ENCODE results near the gene VSTM2L.
"Not testable (repeated sequence)": the region's sequence is repeated elsewhere in the genome, so short reads cannot be mapped to it uniquely, and the experiment has no call there.

Gene VSTM2L

DNA sequence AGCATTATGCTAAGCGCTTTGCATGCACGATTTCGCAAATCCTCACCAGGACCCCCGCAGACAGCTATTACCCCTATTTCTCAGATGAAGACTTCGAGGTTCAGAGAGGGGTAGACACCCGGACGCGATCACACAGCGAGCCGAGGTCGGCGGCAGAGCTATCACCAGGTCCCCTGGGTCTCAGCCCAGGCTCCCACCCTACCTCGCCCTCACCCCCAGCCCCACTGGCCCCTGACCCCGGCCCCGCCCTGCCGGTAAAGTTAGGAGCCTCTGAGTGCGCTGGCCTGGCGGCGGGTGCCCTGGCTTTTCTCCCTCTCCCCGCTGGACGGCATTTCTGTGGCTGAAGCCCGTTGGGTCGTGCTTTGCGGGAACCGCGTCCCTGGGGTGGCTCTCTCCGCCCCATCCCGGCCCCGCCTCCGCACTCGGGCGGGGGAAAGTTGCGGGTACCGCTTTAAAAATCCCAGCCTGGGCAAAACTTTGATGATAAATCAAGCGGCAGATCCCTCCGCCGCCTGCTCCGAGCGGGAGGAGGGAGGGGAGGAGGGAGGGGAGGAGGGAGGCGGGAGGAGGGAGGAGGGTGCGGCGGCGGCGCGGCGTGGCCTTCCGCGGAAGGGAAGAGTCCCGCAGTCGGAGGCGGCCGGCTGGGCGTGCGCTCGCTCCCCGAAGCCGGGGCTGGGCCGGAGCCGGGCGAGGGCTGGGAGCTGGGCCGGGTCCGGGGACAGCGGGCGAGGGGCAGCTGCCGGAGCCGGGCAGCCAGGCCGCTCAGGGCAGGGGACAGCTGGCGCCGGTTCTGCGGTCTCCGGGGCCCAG lies at the start of gene VSTM2L:
VSTM2L (plus strand) TSS at position 624 of the 810 bp plus-strand sequence. CDS start 224 bp downstream, outside the sequence.
- DNase-seq: no peak

GRCh38 chr20:37853823-37854375 lies 49.0 kb upstream of the VSTM2L start:
- no peak for DNase-seq

DNA sequence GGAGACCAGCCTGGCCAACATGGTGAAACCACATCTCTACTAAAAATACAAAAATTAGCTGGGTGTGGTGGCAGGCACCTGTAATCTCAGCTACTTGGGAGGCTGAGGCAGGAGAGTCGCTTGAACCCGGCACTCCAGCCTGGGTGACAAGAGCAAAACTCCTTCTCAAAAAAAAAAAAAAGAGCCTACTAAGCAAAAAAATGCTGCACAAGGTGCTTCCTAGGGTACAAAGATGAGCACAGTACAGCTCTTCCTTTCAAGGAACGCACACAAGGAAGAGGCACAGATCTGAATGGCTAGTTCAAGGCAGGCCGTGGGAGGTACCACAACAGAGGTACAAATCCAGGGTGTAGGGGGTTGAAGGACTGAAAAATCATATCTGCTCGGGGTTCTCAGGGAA lies 46.9 kb upstream of the VSTM2L start:
- DNase-seq: not testable (repeated sequence)

DNA sequence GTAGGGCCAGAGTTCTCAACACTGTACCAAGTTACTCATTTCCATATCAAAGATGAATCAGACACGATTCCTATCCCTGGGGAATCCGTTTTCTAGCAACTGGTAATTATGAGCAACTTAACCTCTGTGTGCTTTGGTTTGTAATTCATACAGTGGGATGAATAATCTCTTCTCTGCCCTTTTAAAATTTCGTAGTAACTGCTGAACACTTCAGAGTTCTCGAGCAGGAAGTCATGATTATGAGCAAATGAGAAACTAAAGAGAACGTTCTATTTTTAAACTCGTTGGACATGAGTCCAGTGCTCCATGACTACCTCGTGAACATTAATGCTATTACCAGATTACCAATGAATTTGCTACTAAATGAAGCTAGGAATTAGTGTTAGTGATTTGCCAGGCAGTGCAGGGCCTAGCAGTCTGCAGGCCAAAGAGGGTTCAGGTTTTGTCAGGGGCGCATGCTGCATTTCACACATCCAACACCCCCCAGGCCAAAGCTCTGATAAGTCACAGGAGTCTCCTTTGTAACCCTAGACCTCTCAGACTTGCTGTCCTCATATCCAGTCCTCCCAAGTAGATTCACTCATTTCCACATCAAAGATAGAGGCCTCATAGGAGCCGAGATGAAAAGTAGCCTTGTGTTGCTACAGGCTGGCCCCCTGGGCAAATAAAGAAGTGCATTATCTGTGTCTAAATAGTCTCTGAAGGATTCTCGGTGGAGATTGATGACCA lies 45.8 kb upstream of the VSTM2L start:
- no peak for DNase-seq

DNA sequence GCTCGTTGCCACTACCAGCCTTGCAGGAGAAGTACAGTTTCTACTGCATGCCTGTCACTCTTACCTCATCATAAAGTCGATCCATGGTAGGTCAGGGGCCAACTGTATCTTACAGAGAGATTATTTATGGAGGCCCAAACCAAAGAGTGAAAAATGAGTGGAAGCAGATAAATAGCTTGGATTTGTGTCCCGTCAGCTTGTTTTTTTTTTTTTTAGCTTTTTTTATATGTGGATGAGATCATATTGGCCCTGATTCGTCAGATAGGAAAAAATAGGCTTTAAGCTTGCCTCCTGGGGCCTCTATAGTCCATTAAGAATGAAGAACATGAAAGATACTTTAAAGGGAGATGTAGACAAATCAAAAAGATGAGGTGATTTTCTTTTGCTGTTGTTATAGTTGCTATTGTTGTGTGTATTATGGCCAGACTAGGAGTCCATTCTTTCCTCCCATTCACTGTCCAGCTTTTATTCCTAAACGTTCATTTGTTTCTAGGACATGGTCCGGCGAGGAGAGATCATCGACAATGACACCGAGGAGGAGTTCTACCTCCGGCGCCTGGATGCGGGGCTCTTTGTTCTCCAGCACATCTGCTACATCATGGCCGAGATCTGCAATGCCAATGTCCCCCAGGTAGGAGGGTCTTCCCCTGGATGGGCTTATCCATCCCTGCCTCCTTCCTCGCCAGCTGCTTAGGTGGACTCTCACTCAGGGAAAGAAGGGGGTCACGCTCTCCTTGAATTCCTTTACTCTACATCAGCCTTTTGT lies 43.3 kb upstream of the VSTM2L start:
- no peak for DNase-seq

GRCh38 chr20:37863289-37863688 lies 39.6 kb upstream of the VSTM2L start:
- DNase-seq: no peak

- DNase-seq: no peak
Measured at GRCh38 chr20:37864298-37864697, 38.6 kb upstream of the VSTM2L start.

GRCh38 chr20:37866051-37866450 lies 36.9 kb upstream of the VSTM2L start:
- no peak for DNase-seq

DNA sequence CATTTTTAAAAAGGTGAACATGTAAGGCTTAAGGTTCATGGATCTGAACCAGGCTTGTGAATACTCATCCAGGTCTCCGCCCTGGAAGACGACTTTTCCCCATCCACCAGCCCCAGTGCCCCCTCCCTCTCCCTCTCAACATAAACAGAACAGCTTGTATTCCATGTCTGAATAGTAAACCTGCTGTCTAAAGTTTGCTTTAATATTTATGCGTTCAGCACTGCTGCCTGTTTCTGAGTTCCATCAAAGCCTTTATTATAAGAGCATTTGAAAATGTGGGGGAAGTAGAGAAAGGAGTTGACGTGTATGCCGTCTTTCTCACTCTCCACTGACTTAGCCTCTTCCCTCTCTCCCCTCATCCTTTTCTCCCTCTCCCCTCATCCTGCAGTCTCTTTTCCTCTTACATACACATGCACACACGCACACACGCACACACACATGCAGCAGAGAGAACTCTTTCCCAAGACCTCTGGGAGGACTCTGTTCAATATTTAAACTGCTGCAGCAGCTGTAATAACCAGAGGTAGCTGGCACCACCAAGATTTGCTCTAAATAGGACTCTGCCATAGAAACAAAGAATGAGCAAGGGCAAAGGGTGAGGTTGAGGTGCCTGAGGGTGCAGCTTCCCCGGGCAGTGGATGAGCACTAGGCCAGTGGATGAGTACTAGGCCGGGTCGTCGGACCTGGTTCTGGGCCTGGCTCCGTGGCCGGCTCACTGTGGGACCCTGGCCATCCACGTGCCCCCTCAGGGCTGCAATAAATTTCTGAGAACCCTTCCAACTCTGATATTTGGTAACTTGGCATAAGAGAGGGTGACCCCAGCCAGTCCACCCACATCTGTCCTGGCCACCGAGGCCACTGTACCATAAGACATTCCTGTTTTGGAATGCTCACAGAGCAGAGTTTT lies 35.4 kb upstream of the VSTM2L start:
- DNase-seq: no peak

DNA sequence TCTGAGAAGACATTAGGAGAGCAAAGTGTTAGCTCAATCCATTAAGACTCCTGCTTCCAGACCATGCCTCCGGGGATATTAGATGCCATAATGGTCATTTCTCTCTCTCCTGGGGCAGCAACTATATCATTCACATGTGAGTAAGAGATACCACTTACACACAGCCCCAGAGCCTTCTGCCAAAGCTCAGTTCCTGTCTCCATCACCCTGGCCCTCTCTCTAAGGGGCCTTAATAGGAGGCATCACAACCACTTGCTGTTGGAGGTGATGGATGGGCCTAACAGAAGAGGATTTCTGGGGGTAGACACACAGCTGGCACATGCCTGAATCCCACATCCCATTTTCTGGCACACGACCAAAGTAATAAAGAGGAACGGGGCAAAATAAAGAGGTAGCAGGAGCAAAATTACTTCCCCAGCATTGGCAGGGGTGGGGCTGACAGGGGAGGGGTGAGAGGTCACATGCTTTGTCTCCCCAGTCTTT lies 34.0 kb upstream of the VSTM2L start:
- no peak for DNase-seq

DNA sequence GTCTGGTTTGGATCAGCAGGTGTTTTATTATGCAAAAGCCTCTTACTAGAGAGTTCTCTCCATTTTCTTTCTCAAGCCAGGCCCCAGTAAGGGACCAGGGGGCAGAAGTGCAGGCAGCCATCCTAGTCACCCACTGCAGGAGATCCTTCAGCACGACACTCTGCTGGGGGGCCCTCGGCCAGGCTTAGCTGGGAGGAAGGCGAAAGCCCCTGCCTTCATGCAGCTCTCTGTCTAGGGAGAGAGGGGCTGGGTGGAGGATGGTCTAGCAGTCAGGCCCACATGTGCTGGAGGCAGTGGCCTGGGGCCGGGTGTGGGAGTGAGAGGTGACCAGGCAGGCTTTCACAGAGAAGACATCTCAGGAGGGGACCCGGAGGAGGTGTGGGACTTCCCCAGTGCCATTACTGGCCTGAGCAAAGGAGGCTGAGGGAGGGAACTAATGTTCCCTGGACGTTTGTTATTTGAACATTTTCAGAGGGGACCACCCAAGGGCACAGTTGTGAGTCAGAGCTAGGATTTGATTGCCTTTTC lies 33.5 kb upstream of the VSTM2L start:
- DNase-seq: no peak

DNA sequence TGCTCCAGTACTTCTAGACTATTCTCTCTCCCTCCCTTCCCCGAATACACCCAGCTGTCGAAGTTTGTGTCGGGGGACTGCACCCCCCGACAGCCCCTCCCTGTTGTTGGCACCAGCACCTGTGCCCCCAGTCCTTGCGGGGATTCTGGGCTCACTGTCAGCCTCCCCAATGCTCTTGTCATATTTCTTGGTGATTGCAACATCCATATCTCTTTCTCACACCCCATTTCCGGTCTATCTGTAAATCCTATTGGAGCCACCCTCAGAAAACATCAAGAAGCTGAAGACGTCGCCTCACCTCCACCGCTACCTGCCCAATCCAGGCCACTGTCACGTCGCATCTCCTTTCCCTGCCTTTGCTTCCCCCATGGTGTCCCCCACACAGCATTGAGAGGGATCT lies 32.6 kb upstream of the VSTM2L start:
- no peak for DNase-seq

DNA sequence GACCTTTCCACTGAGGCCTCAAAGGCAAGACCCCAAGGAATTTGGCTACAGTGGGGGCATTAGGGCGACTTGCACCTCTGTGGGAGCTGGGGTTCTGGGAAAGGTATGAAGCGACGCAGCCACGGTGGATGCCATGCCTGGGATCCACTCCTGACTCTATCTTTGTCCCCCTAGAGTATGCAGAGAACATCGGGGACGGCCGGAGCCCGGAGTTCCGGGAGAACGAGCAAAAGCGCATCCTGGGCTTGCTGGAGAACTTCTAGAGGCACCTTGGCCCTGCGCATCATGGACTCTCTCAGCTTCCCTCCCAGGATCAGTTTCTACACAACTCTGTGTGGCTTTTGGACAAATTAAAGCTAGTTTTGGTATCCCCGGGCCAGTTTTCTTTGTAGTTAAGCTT lies 31.2 kb upstream of the VSTM2L start:
- no peak for DNase-seq

GRCh38 chr20:37872161-37872560 lies 30.8 kb upstream of the VSTM2L start:
- no peak for DNase-seq

DNA sequence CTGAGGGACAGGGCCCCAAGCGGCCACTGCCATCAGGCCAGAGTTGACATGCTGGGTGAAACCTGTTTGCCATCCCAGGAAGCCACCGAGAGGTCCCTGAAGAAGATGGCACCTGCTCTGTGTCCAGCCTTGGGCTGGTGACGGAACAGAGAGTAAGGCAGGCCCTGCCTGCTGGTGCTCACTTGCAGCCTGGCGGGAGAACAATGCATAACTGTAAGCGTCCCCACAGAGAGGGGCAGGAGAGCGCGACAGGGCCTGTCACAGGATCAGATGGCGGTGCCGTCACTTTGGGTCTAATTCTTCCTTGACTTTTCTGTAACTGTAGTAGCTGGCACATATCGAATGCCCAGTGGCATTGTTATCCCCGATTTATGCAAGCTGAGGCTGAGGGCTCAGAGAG lies 29.0 kb upstream of the VSTM2L start:
- DNase-seq: no peak

DNA sequence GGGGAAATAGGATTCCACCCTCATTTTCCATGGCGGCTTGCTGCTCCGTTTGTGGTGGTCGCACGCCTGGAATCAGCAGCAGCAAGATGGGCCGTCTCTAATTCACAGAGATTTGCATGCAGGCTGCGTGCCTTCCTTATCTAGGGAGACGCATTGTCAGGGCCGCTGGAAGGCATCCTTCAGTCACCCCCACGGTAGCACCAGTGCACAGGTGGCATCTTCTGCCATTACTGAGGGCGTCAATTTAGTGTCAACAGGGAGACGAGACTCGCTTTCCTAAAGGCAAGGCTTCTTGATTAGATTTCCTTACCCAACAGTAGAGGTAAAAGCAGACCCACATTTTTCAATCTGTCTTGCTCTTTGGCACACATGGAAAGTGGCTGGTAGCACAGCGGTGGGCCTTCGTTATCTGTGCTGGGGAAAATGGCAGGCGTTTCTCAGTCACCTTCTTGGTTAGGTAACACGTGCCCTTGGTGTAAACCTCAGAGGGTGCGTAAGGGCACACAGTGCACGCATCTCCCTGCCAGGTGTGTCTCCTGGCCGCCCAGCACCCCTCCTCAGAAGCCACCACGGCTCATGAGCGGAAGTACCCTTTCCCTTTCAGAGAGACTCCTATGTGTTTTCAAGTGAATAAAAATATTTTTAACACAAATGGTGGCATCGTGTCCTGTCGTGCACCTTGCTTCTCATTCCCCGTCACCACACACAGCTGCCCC lies 27.3 kb upstream of the VSTM2L start:
- no peak for DNase-seq

GRCh38 chr20:37876863-37877262 lies 26.1 kb upstream of the VSTM2L start:
- no peak for DNase-seq

- DNase-seq: no peak
Measured at GRCh38 chr20:37877832-37878772, 24.8 kb upstream of the VSTM2L start.

GRCh38 chr20:37878835-37879599 lies 23.9 kb upstream of the VSTM2L start:
- DNase-seq: no peak

Measured in NCI-H526 treated with DMSO at 0.1 percent for 48 hours (cell line).